GM23338 (cell line): ENCODE data around the gene ACSF3.

Source experiments
- CTCF ChIP-seq, 2 experiments: fragments of 200-600 bp in 1 of 2; sonication (generic) in 1 of 2; conservative IDR thresholded peaks; 2 replicates each; pipeline versions ENCODE4 v1.5.1 to v1.6.1; 2016 to 2017; ENCODE audit warnings: antibody characterized with exemption in 2 of 2, low read depth in 2 of 2, mild to moderate bottlenecking in 2 of 2, moderate library complexity in 1 of 2
- ETS1 ChIP-seq: IDR thresholded peaks from 2 replicates; pipeline ENCODE4 v1.6.1; 2016; ENCODE audit warnings: antibody characterized with exemption
- EZH2 ChIP-seq: fragments of 200-600 bp; sonication (generic); IDR thresholded peaks from one replicate; pipeline ENCODE4 v1.8.0; 2017; ENCODE audit warnings: antibody characterized with exemption, mild to moderate bottlenecking, low read depth; ENCODE audit not compliant: unreplicated experiment
- EZH2phosphoT487 ChIP-seq: fragments of 200-600 bp; sonication (generic); IDR thresholded peaks from one replicate; pipeline ENCODE4 v1.8.1; 2018; ENCODE audit warnings: antibody characterized with exemption; ENCODE audit not compliant: unreplicated experiment
- JUNB ChIP-seq: IDR thresholded peaks from one replicate; pipeline ENCODE4 v1.6.1; 2016; ENCODE audit warnings: antibody characterized with exemption; ENCODE audit not compliant: unreplicated experiment
- NANOG ChIP-seq: IDR thresholded peaks from 2 replicates; pipeline ENCODE4 v1.6.1; 2016; ENCODE audit warnings: antibody characterized with exemption, borderline replicate concordance
- POLR2AphosphoS5 ChIP-seq: IDR thresholded peaks from 2 replicates; pipeline ENCODE4 v1.6.1; 2016; ENCODE audit warnings: antibody characterized with exemption, low read depth
- REST ChIP-seq: IDR thresholded peaks from one replicate; pipeline ENCODE4 v1.6.1; 2018; ENCODE audit warnings: antibody characterized with exemption; ENCODE audit not compliant: unreplicated experiment
- STAT1 ChIP-seq: IDR thresholded peaks from one replicate; pipeline ENCODE4 v1.6.1; 2016; ENCODE audit warnings: antibody characterized with exemption; ENCODE audit not compliant: unreplicated experiment
- ZNF114 ChIP-seq: fragments of 250-450 bp; sonication (Bioruptor Pico); IDR thresholded peaks from 2 replicates; pipeline ENCODE4 v1.5.0; 2020; ENCODE audit warnings: mild to moderate bottlenecking, moderate library complexity

GRCh38 chr16:89114159-89114981, 20.7 kb downstream of the ACSF3 start:
- TF ChIP-seq CTCF (conservative IDR thresholded peaks at IDR 0.05; ENCODE audit: low read depth in 2 of 2) (no peak), STAT1 (no peak), ETS1 (no peak), EZH2phosphoT487 (no peak), REST (no peak), POLR2AphosphoS5 (no peak), EZH2 (no peak), JUNB (no peak), ZNF114 (no peak), NANOG (no peak)
